Measurements from ENCODE around the gene FOXF2.
"Not testable (repeated sequence)": the region's sequence is repeated elsewhere in the genome, so short reads cannot be mapped to it uniquely, and the experiment has no call there.

FOXF2 gene

DNA sequence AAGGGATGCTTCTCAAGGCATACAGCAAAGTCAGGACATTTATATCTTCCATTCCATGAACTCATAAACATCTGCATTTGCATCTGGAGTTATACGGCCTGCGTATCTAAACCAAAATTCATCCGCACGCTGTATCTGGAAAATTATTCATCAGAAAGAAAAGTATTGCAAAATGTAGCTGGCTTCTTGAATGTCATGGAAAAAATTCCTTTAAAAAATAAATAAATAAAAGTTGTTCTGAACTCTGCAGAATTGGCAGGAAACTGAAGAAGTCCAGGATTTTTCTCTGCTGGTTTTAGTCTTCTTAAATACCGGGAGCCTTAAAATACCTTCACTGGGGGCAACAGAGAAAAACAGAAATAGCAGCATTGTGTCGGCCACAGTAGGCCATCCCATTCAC lies 23.7 kb upstream of the FOXF2 start:
- TF ChIP-seq, protein P1, sequence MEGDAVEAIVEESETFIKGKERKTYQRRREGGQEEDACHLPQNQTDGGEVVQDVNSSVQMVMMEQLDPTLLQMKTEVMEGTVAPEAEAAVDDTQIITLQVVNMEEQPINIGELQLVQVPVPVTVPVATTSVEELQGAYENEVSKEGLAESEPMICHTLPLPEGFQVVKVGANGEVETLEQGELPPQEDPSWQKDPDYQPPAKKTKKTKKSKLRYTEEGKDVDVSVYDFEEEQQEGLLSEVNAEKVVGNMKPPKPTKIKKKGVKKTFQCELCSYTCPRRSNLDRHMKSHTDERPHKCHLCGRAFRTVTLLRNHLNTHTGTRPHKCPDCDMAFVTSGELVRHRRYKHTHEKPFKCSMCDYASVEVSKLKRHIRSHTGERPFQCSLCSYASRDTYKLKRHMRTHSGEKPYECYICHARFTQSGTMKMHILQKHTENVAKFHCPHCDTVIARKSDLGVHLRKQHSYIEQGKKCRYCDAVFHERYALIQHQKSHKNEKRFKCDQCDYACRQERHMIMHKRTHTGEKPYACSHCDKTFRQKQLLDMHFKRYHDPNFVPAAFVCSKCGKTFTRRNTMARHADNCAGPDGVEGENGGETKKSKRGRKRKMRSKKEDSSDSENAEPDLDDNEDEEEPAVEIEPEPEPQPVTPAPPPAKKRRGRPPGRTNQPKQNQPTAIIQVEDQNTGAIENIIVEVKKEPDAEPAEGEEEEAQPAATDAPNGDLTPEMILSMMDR (IDR thresholded peaks at IDR 0.05; ENCODE audit: low read depth, low read length) = no peak
- no peak for DNase-seq (ENCODE audit: low read depth, low spot score)
- no peak overlapping the region for H3K4me3 ChIP-seq (ENCODE audit: low read depth, low read length)
- in situ Hi-C loops (cut with HindIII; ENCODE audit: low sequenced_read_pairs) = no loop called here

DNA sequence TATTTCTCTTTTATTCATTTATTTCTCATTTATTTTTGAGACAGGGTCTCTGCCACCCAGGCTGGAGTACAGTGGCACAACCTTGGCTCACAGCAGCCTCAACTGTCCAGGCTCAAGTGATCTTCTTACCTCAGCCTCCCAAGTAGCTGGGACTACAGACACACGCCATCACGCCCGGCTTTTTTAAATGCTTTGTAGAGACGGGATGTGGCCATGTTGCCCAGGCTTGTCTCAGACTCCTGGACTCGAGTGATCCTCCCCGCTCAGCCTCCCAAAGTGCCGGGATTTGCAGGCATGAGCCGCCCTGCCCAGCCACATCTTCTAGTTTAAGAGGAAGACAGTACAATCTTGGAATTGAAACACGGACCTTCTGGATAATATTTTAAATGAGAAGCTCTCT lies 21.6 kb upstream of the FOXF2 start:
- in situ Hi-C loops (cut with HindIII; ENCODE audit: low sequenced_read_pairs) = no loop called here
- no peak for DNase-seq (ENCODE audit: low read depth, low spot score)
- H3K4me3 ChIP-seq (ENCODE audit: low read depth, low read length) = no peak overlapping the region
- TF ChIP-seq, protein P1 (IDR thresholded peaks at IDR 0.05; ENCODE audit: low read depth, low read length) = no peak

DNA sequence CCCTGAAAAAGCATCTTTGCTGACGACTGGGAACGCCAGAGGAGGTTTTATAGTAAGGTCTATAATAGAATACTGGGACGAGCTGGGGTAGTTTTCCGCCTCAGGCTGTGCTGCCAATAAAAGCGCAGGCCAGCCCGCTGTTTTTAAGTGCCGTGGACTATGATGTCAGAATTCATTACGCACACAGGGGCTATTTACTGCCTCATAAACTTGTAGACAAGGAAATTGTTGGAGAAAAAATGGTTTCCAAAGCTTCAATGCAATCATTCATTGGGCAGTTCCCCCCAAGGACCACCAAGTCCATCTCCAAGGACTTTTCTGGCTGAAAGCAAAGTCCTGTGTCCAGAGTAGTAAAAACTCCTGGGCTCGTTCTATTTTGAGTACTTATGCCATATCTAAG lies 20.4 kb upstream of the FOXF2 start:
- H3K4me3 ChIP-seq (ENCODE audit: low read depth, low read length) = no peak overlapping the region
- in situ Hi-C loops (cut with HindIII; ENCODE audit: low sequenced_read_pairs) = no loop called here
- DNase-seq (ENCODE audit: low read depth, low spot score) = no peak
- TF ChIP-seq, protein P1 (IDR thresholded peaks at IDR 0.05; ENCODE audit: low read depth, low read length) = no peak

DNA sequence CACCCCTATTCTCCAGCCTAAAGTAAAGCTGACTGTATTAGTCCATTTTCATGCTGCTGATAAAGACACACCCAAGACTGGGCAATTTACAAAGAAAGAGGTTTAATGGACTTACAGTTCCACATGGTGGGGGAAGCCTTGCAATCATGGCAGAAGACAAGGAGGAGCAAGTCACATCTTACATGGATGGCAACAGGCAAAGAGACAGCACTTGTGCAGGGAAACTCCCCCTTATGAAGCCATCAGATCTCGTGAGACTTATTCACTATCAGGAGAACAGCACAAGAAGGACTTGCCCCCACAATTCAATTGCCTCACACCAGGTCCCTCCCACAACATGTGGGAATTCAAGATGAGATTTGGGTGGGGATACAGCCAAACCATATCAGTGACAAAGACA lies 19.7 kb upstream of the FOXF2 start:
- in situ Hi-C loops (cut with HindIII; ENCODE audit: low sequenced_read_pairs); H3K4me3 ChIP-seq (ENCODE audit: low read depth, low read length); DNase-seq (ENCODE audit: low read depth, low spot score): not testable (repeated sequence)

DNA sequence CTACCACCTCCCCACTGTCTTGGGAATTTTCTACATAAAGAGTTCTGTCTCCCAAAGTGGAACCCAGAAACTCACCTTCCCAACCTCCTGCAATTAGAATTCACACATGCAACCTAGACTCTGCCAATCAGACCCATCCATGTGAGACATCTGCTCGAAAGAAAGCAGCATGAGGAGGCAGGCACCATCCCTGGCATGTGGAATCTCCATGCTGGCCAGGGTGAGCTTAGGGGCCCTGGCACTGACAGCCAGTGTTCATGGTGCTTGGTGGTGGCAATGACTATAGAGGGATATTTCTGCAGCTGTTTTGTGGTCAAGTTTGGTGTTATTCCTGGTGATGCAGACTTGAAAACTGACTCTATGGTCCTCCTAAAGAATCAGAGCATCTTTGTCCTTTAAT lies 17.4 kb upstream of the FOXF2 start:
- DNase-seq (ENCODE audit: low read depth, low spot score) = no peak
- in situ Hi-C loops (cut with HindIII; ENCODE audit: low sequenced_read_pairs) = no loop called here
- TF ChIP-seq, protein P1 (IDR thresholded peaks at IDR 0.05; ENCODE audit: low read depth, low read length) = no peak
- H3K4me3 ChIP-seq (ENCODE audit: low read depth, low read length) = no peak overlapping the region

DNA sequence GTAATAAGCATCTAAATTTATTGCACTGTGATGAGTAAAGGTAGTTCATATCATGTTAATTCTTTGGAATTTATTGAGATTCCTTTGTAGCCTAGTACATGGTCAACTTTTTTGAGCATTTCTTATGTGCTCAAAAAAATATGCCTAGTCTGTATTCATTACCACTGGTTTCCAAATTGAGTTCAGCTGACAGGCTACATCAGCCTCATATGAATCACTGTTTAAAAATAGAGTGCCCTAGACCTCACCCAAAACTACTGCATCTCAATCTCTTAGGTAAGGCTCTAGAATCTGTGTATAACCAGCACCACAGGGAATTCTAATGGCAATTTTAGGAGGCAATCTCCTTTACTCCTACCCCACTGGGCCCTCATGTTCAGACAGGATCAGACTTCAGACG lies 16.7 kb upstream of the FOXF2 start:
- no peak for DNase-seq (ENCODE audit: low read depth, low spot score)
- TF ChIP-seq, protein P1 (IDR thresholded peaks at IDR 0.05; ENCODE audit: low read depth, low read length) = no peak
- no peak overlapping the region for H3K4me3 ChIP-seq (ENCODE audit: low read depth, low read length)
- in situ Hi-C loops (cut with HindIII; ENCODE audit: low sequenced_read_pairs) = no loop called here

DNA sequence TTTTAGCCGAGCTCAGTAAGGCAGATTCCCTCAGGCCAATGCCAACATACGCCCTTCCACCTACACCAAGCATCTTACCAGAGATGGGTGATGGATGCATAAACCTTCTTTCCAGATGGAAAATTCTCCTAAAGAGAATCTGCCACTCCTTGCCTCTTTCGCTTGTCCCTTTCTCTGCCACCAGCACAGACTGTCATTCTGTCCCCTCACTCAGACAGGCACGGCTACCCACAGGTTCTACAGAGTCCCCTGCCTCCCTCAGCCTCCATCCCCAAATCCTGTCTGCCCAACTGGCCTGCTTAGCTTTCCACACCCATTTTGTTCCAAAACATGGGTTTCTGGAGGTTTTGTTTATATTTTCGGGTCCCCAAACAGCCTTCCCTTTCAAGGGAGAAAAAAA lies 12.7 kb upstream of the FOXF2 start:
- no peak for DNase-seq (ENCODE audit: low read depth, low spot score)
- in situ Hi-C loops (cut with HindIII; ENCODE audit: low sequenced_read_pairs) = no loop called here
- H3K4me3 ChIP-seq (ENCODE audit: low read depth, low read length) = no peak overlapping the region
- TF ChIP-seq, protein P1 (IDR thresholded peaks at IDR 0.05; ENCODE audit: low read depth, low read length) = no peak
